ENCODE measurements around the gene CHST14. TPM values are rescaled to one million over a fixed set of nuclear protein-coding genes. Genes with fewer than 3 reads are reported as not detected.

Gene CHST14
- total RNA-seq, 3 donors from 2014 or later (not counting 1 experiment from before 2014, with no cell fraction given), result 9.8 to 16.7 (median 12.9) TPM

- no peaks in the 10 kb centered on the region for H3K36me3 Mint-ChIP-seq
- peaks cover 55% of the 10 kb centered on the region for H3K4me1 ChIP-seq (ENCODE audit: control insufficient read depth, insufficient read depth, low read length)
- peaks cover 57 to 59% of the 10 kb centered on the region in 2 donors for H3K4me1 Mint-ChIP-seq
- no peaks in the 10 kb centered on the region for H3K27me3 Mint-ChIP-seq (ENCODE audit: low read depth in 2 of 2)
- H3K4me3 ChIP-seq (ENCODE audit: low read length), result no peak overlapping the region
- H3K27ac ChIP-seq (ENCODE audit: low read length), result no peak overlapping the region
- intact Hi-C loops (cut with micrococcal nuclease), result no loop called here
- ATAC-seq (no peak), DNase-seq (no peak)
- no peaks in the 10 kb centered on the region for H3K27me3 ChIP-seq (ENCODE audit: control insufficient read depth, insufficient read depth, low read length)
- H3K4me3 Mint-ChIP-seq, result no peak overlapping the region
- H3K9me3 Mint-ChIP-seq, result no peaks in the 10 kb centered on the region
- H3K9me3 ChIP-seq (ENCODE audit: control insufficient read depth, insufficient read depth, low read length), result no peaks in the 10 kb centered on the region
- TF ChIP-seq CTCF (IDR thresholded peaks at IDR 0.05), result no peak
- WGBS (ENCODE audit: insufficient coverage), result 83% methylated on average over 4 of the region's 4 CpGs
- H3K27ac Mint-ChIP-seq, result peak overlapping the region; percentile 80 to 89
- peaks cover 13% of the 10 kb centered on the region for H3K36me3 ChIP-seq (ENCODE audit: control insufficient read depth, insufficient read depth, low read length)
Measured at GRCh38 chr15:40456738-40457137, 14.0 kb upstream of the CHST14 start.

DNA sequence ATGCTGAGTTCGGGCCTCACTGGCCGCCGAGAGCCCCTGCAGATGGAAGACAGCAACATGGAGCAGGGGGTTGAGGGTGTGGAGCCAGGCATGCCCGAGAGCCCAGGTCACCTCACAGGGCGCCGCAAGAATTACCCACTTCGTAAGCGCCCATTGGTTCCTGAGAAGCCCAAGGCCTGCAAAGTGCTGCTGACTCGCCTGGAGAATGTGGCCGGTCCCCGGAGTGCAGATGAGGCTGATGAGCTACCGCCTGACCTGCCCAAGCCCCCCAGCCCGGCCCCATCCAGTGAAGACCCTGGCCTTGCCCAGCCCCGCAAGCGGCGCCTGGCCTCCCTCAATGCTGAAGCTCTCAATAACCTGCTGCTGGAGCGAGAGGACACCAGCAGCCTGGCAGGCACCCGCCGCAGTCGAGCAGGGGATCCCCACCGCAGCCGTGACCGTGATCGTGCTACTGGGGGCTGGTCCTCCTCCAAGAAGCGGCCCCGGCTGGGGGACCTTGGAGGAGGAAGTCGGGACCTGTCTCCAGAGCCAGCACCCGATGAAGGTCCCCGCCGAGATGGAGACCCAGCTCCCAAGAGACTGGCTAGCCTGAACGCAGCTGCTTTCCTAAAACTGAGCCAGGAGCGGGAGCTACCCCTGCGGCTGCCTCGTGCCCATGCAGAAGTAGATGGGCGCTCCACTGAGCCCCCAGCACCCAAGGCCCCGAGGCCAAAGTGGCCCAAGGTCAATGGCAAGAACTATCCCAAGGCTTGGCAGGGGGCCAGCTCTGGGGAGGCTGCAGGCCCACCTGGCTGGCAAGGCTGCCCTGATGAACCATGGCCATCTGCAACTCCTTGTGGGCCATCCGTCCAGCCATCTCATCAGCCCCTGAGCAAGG, 12.1 kb upstream of the CHST14 start:
- no peaks in the 10 kb centered on the region for H3K9me3 ChIP-seq (ENCODE audit: control insufficient read depth, insufficient read depth, low read length)
- H3K36me3 ChIP-seq (ENCODE audit: control insufficient read depth, insufficient read depth, low read length), result peaks cover 24% of the 10 kb centered on the region
- H3K27me3 Mint-ChIP-seq (ENCODE audit: low read depth in 2 of 2), result no peaks in the 10 kb centered on the region
- no peak overlapping the region for H3K4me3 ChIP-seq (ENCODE audit: low read length)
- no peak overlapping the region for H3K4me3 Mint-ChIP-seq
- intact Hi-C loops (cut with micrococcal nuclease), result no loop called here
- TF ChIP-seq CTCF (IDR thresholded peaks at IDR 0.05), result no peak
- H3K9me3 Mint-ChIP-seq, result no peaks in the 10 kb centered on the region
- H3K4me1 Mint-ChIP-seq, result peaks cover 37 to 39% of the 10 kb centered on the region in 2 donors
- H3K27ac ChIP-seq (ENCODE audit: low read length), result no peak overlapping the region
- no peak overlapping the region for H3K27ac Mint-ChIP-seq
- DNase-seq (no peak), ATAC-seq (no peak)
- H3K27me3 ChIP-seq (ENCODE audit: control insufficient read depth, insufficient read depth, low read length), result no peaks in the 10 kb centered on the region
- peaks cover 35% of the 10 kb centered on the region for H3K4me1 ChIP-seq (ENCODE audit: control insufficient read depth, insufficient read depth, low read length)
- WGBS (ENCODE audit: insufficient coverage), result 97% methylated on average over 37 of the region's 37 CpGs
- no peaks in the 10 kb centered on the region for H3K36me3 Mint-ChIP-seq

DNA sequence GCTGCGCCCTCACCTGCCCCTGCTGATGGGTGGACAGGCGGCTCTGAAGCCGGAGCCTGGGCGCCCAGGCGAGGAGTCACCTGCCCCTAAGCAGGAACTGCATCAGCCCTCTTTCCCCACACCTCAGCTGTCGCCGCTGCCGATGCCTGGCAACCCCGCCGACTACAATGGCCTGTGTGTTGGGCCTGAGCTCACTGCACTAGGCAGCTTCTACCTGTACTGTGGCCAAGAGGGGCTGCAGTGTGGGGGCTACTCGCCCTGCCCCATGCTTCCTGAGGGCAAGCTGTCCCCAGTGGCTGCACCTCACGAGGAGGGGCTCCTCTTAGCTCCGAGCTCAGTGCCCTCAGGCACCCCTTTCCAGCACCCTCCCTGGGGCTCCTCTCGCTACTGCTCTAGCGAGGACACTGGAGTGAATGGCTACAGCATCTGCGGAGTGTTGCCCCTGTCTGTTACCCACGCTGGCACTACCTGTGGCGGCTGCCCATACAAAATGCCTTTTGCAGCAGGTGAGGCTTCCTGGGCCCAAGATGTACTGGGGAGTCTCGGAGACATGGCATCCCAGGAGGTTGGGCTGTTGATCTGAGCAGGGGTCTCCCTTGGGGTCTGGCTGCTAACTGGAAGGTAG, 11.3 kb upstream of the CHST14 start:
- DNase-seq (no peak), ATAC-seq (no peak)
- no peak for TF ChIP-seq CTCF (IDR thresholded peaks at IDR 0.05)
- Mint-ChIP-seq H3K27me3 (ENCODE audit: low read depth in 2 of 2) (no peaks in the 10 kb centered on the region), H3K27ac (no peak overlapping the region), H3K36me3 (no peaks in the 10 kb centered on the region), H3K4me1 (peaks cover 29 to 31% of the 10 kb centered on the region in 2 donors), H3K9me3 (no peaks in the 10 kb centered on the region), H3K4me3 (no peak overlapping the region)
- Histone ChIP-seq H3K27me3 (ENCODE audit: control insufficient read depth, insufficient read depth, low read length) (no peaks in the 10 kb centered on the region), H3K4me3 (ENCODE audit: low read length) (no peak overlapping the region), H3K36me3 (ENCODE audit: control insufficient read depth, insufficient read depth, low read length) (peaks cover 31% of the 10 kb centered on the region), H3K4me1 (ENCODE audit: control insufficient read depth, insufficient read depth, low read length) (peaks cover 27% of the 10 kb centered on the region), H3K27ac (ENCODE audit: low read length) (no peak overlapping the region), H3K9me3 (ENCODE audit: control insufficient read depth, insufficient read depth, low read length) (no peaks in the 10 kb centered on the region)
- intact Hi-C loops (cut with micrococcal nuclease), result no loop called here
- 97% methylated on average over 19 of the region's 19 CpGs for WGBS (ENCODE audit: insufficient coverage)

Measured in natural killer cell (primary cell).